Kidney epithelial cell (primary cell): ENCODE measurements around the gene SFXN3. TPM values are rescaled to one million over a fixed set of nuclear protein-coding genes. Genes with fewer than 3 reads are reported as not detected.

Experiments
- DNase-seq: peaks from one replicate; pipeline ENCODE4 v3.0.0-alpha.2; 2010; ENCODE audit warnings: low read depth
- H3K27me3 ChIP-seq: 2 replicates; pipeline ENCODE4 v1.6.0; 2011; ENCODE audit warnings: low read length; ENCODE audit not compliant: control insufficient read depth, insufficient read depth
- H3K36me3 ChIP-seq: 2 replicates; pipeline ENCODE4 v1.5.1; 2011; ENCODE audit warnings: low read length; ENCODE audit not compliant: control insufficient read depth, insufficient read depth
- H3K4me3 ChIP-seq: 2 replicates; pipeline ENCODE4 v1.5.1; 2011; ENCODE audit warnings: low read depth, mild to moderate bottlenecking, control low read depth, low read length
- CTCF ChIP-seq: IDR thresholded peaks from 2 replicates; pipeline ENCODE4 v1.5.1; 2011; ENCODE audit warnings: mild to moderate bottlenecking, moderate library complexity, low read length, control low read depth, inconsistent platforms; ENCODE audit not compliant: insufficient read depth, poor library complexity, severe bottlenecking
- total RNA-seq: library from RNA; depleted of rRNA; stranded (reverse); fragments of >200 nt; gene quantifications from 2 replicates; pipeline ENCODE4 v1.2.3, GENCODE V29; 2015

The SFXN3 gene
- total RNA-seq, 1 donor from 2014 or later: 59.4 TPM

- Histone ChIP-seq H3K4me3 (no peak overlapping the region), H3K27me3 (peaks cover 23% of the 10 kb centered on the region), H3K36me3 (no peaks in the 10 kb centered on the region)
- no peak for TF ChIP-seq CTCF
- no peak for DNase-seq
These were observed 22.5 kb downstream of the SFXN3 start for GRCh38 chr10:101053516-101053915.

- no peak for TF ChIP-seq CTCF
- no peak overlapping the region for H3K4me3 ChIP-seq
- H3K27me3 ChIP-seq: peaks cover 14% of the 10 kb centered on the region
- H3K36me3 ChIP-seq: no peaks in the 10 kb centered on the region
- no peak for DNase-seq
These were observed 23.3 kb downstream of the SFXN3 start for GRCh38 chr10:101054351-101054750.

GRCh38 chr10:101054876-101055275 lies 23.8 kb downstream of the SFXN3 start:
- no peak for DNase-seq
- peaks cover 9% of the 10 kb centered on the region for H3K27me3 ChIP-seq
- H3K36me3 ChIP-seq: no peaks in the 10 kb centered on the region
- no peak for TF ChIP-seq CTCF
- no peak overlapping the region for H3K4me3 ChIP-seq

- H3K36me3 ChIP-seq: no peaks in the 10 kb centered on the region
- peak; percentile 4 for TF ChIP-seq CTCF
- DNase-seq: no peak
These were observed 24.4 kb downstream of the SFXN3 start for GRCh38 chr10:101055411-101055810.

GRCh38 chr10:101056365-101057151 lies 25.5 kb downstream of the SFXN3 start:
- H3K4me3 ChIP-seq: no peak overlapping the region

More at GRCh38 chr10:101055411-101055810, 24.4 kb downstream of the SFXN3 start:
- H3K27me3 ChIP-seq: peaks cover 4% of the 10 kb centered on the region
- no peak overlapping the region for H3K4me3 ChIP-seq

More at GRCh38 chr10:101056365-101057151, 25.5 kb downstream of the SFXN3 start:
- no peaks in the 10 kb centered on the region for H3K36me3 ChIP-seq
- no peaks in the 10 kb centered on the region for H3K27me3 ChIP-seq
- no peak for DNase-seq
- TF ChIP-seq CTCF: no peak
